GM19467 (cell line): Measurements from ENCODE around the gene WASF2.
"Not testable (repeated sequence)": the region's sequence is repeated elsewhere in the genome, so short reads cannot be mapped to it uniquely, and the experiment has no call there.

Source experiments
- ATAC-seq: cut with Tn5 transposase; IDR thresholded peaks from one replicate; pipeline ENCODE4 v1.9.1; 2021; ENCODE audit warnings: mild to moderate bottlenecking, moderate library complexity; ENCODE audit not compliant: unreplicated experiment

WASF2 gene

GRCh38 chr1:27521861-27522431 lies 32.0 kb upstream of the WASF2 start:
- ATAC-seq, result no peak

GRCh38 chr1:27521336-27521831 lies 31.4 kb upstream of the WASF2 start:
- no peak for ATAC-seq

- ATAC-seq, result no peak
Measured at GRCh38 chr1:27520651-27521050, 30.7 kb upstream of the WASF2 start.

- no peak for ATAC-seq
Measured at GRCh38 chr1:27519331-27520258, 29.6 kb upstream of the WASF2 start.

- no peak for ATAC-seq
Measured at GRCh38 chr1:27518808-27519207, 28.8 kb upstream of the WASF2 start.

GRCh38 chr1:27517907-27518718 lies 28.1 kb upstream of the WASF2 start:
- ATAC-seq, result no peak

GRCh38 chr1:27517301-27517700 lies 27.3 kb upstream of the WASF2 start:
- no peak for ATAC-seq

GRCh38 chr1:27515626-27516025 lies 25.7 kb upstream of the WASF2 start:
- ATAC-seq, result no peak

- ATAC-seq, result no peak
Measured at GRCh38 chr1:27513958-27514357, 24.0 kb upstream of the WASF2 start.

GRCh38 chr1:27513528-27513927 lies 23.6 kb upstream of the WASF2 start:
- no peak for ATAC-seq

GRCh38 chr1:27509127-27510080 lies 19.4 kb upstream of the WASF2 start:
- ATAC-seq, result no peak

GRCh38 chr1:27507960-27508665 lies 18.1 kb upstream of the WASF2 start:
- ATAC-seq, result no peak

GRCh38 chr1:27506703-27507102 lies 16.7 kb upstream of the WASF2 start:
- ATAC-seq, result no peak

GRCh38 chr1:27505420-27505680 lies 15.4 kb upstream of the WASF2 start:
- no peak for ATAC-seq

- no peak for ATAC-seq
Measured at GRCh38 chr1:27504588-27505419, 14.8 kb upstream of the WASF2 start.

- no peak for ATAC-seq
Measured at GRCh38 chr1:27503844-27504587, 14.0 kb upstream of the WASF2 start.

- ATAC-seq, result no peak
Measured at GRCh38 chr1:27503033-27503432, 13.1 kb upstream of the WASF2 start.

GRCh38 chr1:27501159-27501558 lies 11.2 kb upstream of the WASF2 start:
- ATAC-seq, result not testable (repeated sequence)
